ENCODE measurements around the gene ETFB. TPM values are rescaled to one million over a fixed set of nuclear protein-coding genes. Genes with fewer than 3 reads are reported as not detected.

Gene ETFB
- total RNA-seq, 4 donors from 2014 or later = 52.5 to 79.2 (median 74.5) TPM

GRCh38 chr19:51318687-51319648 lies 47.2 kb downstream of the ETFB start:
- intact Hi-C loops (cut with DNase I; ENCODE audit: low total_unique reads) = no loop called here
- no peak overlapping the region for H3K4me3 ChIP-seq (ENCODE audit: low read depth, poor library complexity, severe bottlenecking)
- 67 to 75% methylated on average over 22 to 23 of the region's 23 CpGs for WGBS, 2 donors

GRCh38 chr19:51317968-51318367 lies 48.2 kb downstream of the ETFB start:
- TF ChIP-seq CTCF (IDR thresholded peaks at IDR 0.05) (no peak), POLR2A (IDR thresholded peaks at IDR 0.05) (no peak)
- 71% methylated on average over 1 of the region's 1 CpG for WGBS, 2 donors
- DNase-seq (ENCODE audit: low spot score in 2 of 2) = no peak
- no peak overlapping the region for H3K4me3 ChIP-seq (ENCODE audit: low read depth, poor library complexity, severe bottlenecking)
- intact Hi-C loops (cut with DNase I; ENCODE audit: low total_unique reads) = no loop called here

More at GRCh38 chr19:51318687-51319648, 47.2 kb downstream of the ETFB start:
- TF ChIP-seq CTCF (IDR thresholded peaks at IDR 0.05) = no peak
- no peak for DNase-seq (ENCODE audit: low spot score in 2 of 2)

- no peak for DNase-seq (ENCODE audit: low spot score in 2 of 2)
- WGBS, 2 donors = 69 to 86% methylated on average over 3 of the region's 3 CpGs
- intact Hi-C loops (cut with DNase I; ENCODE audit: low total_unique reads) = no loop called here
- H3K4me3 ChIP-seq (ENCODE audit: low read depth, poor library complexity, severe bottlenecking) = no peak overlapping the region
- no peak for TF ChIP-seq CTCF (IDR thresholded peaks at IDR 0.05)
- TF ChIP-seq POLR2A (IDR thresholded peaks at IDR 0.05) = no peak
Observed at GRCh38 chr19:51317376-51317775, 48.8 kb downstream of the ETFB start.

GRCh38 chr19:51316688-51317087 lies 49.5 kb downstream of the ETFB start:
- intact Hi-C loops (cut with DNase I; ENCODE audit: low total_unique reads) = no loop called here
- 62 to 76% methylated on average over 8 of the region's 8 CpGs for WGBS, 2 donors

GRCh38 chr19:51311351-51312257 lies 54.6 kb downstream of the ETFB start, which contains the start of gene IGLON5:
Gene IGLON5, plus strand, starts transcription at chr19:51311644. Its CDS starts 204 bp downstream, at chr19:51311848.
- H3K4me3 ChIP-seq (ENCODE audit: low read depth, poor library complexity, severe bottlenecking) = no peak within 1 kb of the TSS
- WGBS, 2 donors = 5 to 13% methylated on average over 4 to 9 of the region's 76 CpGs
- no peak for DNase-seq (ENCODE audit: low spot score in 2 of 2)
- TF ChIP-seq POLR2A (IDR thresholded peaks at IDR 0.05) (no peak), CTCF (IDR thresholded peaks at IDR 0.05) (no peak)
- intact Hi-C loops (cut with DNase I; ENCODE audit: low total_unique reads) = no loop called here

More at GRCh38 chr19:51316688-51317087, 49.5 kb downstream of the ETFB start:
- TF ChIP-seq CTCF (IDR thresholded peaks at IDR 0.05) = no peak
- TF ChIP-seq POLR2A (IDR thresholded peaks at IDR 0.05) = no peak
- DNase-seq (ENCODE audit: low spot score in 2 of 2) = no peak
- no peak overlapping the region for H3K4me3 ChIP-seq (ENCODE audit: low read depth, poor library complexity, severe bottlenecking)

All from lower leg skin (tissue), 4 donors.